ACC112 (cell line): ENCODE data around the gene SRPK2.

Source experiments
- H2AFZ ChIP-seq: fragments of 200-600 bp; sonication (generic); one replicate; pipeline ENCODE4 v1.6.0; 2017; ENCODE audit warnings: antibody characterized with exemption, low read length; ENCODE audit not compliant: unreplicated experiment
- H3K27ac ChIP-seq: fragments of 200-600 bp; sonication (generic); 2 replicates; pipeline ENCODE4 v1.5.1; 2014; ENCODE audit warnings: low read depth, mild to moderate bottlenecking, antibody characterized with exemption, low read length, moderate library complexity
- H3K27me3 ChIP-seq: fragments of 200-600 bp; sonication (generic); 2 replicates; pipeline ENCODE4 v1.6.1; 2014; ENCODE audit warnings: mild to moderate bottlenecking, antibody characterized with exemption, low read length, moderate library complexity, mixed read lengths; ENCODE audit not compliant: insufficient read depth
- H3K36me3 ChIP-seq: fragments of 200-600 bp; sonication (generic); 2 replicates; pipeline ENCODE4 v1.6.1; 2016; ENCODE audit warnings: mild to moderate bottlenecking, antibody characterized with exemption, low read length, moderate library complexity, mixed read lengths; ENCODE audit not compliant: insufficient read depth
- H3K4me1 ChIP-seq: fragments of 200-600 bp; sonication (generic); one replicate; pipeline ENCODE4 v1.6.1; 2016; ENCODE audit warnings: low read length, mixed read lengths; ENCODE audit not compliant: insufficient read depth, unreplicated experiment, control insufficient read depth
- H3K4me3 ChIP-seq: fragments of 200-600 bp; sonication (generic); 2 replicates; pipeline ENCODE4 v1.5.1; 2014; ENCODE audit warnings: mild to moderate bottlenecking, low read depth, low read length
- H3K79me2 ChIP-seq: fragments of 200-600 bp; sonication (generic); one replicate; pipeline ENCODE4 v1.6.0; 2016; ENCODE audit warnings: low read length; ENCODE audit not compliant: control insufficient read depth, unreplicated experiment, insufficient read depth

The SRPK2 gene

GRCh38 chr7:105161366-105161765, 227.4 kb downstream of the SRPK2 start:
- Histone ChIP-seq H3K27ac (no peak overlapping the region), H3K4me3 (no peak overlapping the region), H3K79me2 (no peaks in the 10 kb centered on the region), H3K27me3 (no peaks in the 10 kb centered on the region), H2AFZ (no peak overlapping the region), H3K36me3 (peaks cover 18% of the 10 kb centered on the region), H3K4me1 (no peaks in the 10 kb centered on the region)

GRCh38 chr7:105157278-105157677, 231.4 kb downstream of the SRPK2 start:
- H3K4me3 ChIP-seq, result no peak overlapping the region
- no peak overlapping the region for H2AFZ ChIP-seq
- no peak overlapping the region for H3K27ac ChIP-seq
- no peaks in the 10 kb centered on the region for H3K36me3 ChIP-seq
- no peaks in the 10 kb centered on the region for H3K79me2 ChIP-seq
- no peaks in the 10 kb centered on the region for H3K27me3 ChIP-seq
- no peaks in the 10 kb centered on the region for H3K4me1 ChIP-seq

- no peak overlapping the region for H2AFZ ChIP-seq
- no peak overlapping the region for H3K27ac ChIP-seq
- no peak overlapping the region for H3K4me3 ChIP-seq
- H3K36me3 ChIP-seq, result no peaks in the 10 kb centered on the region
- no peaks in the 10 kb centered on the region for H3K4me1 ChIP-seq
- H3K79me2 ChIP-seq, result no peaks in the 10 kb centered on the region
- H3K27me3 ChIP-seq, result no peaks in the 10 kb centered on the region
Measured at GRCh38 chr7:105156731-105157130, 232.0 kb downstream of the SRPK2 start.

GRCh38 chr7:105154084-105154483, 234.6 kb downstream of the SRPK2 start:
- Histone ChIP-seq H3K27ac (no peak overlapping the region), H3K36me3 (no peaks in the 10 kb centered on the region), H3K27me3 (no peaks in the 10 kb centered on the region), H3K4me3 (no peak overlapping the region), H3K4me1 (peaks cover 12% of the 10 kb centered on the region), H3K79me2 (no peaks in the 10 kb centered on the region), H2AFZ (no peak overlapping the region)

GRCh38 chr7:105153531-105153930, 235.2 kb downstream of the SRPK2 start:
- no peak overlapping the region for H2AFZ ChIP-seq
- no peaks in the 10 kb centered on the region for H3K36me3 ChIP-seq
- H3K79me2 ChIP-seq, result no peaks in the 10 kb centered on the region
- H3K4me3 ChIP-seq, result no peak overlapping the region
- H3K27ac ChIP-seq, result no peak overlapping the region
- no peaks in the 10 kb centered on the region for H3K27me3 ChIP-seq
- peaks cover 12% of the 10 kb centered on the region for H3K4me1 ChIP-seq

GRCh38 chr7:105151152-105151551, 237.6 kb downstream of the SRPK2 start:
- no peaks in the 10 kb centered on the region for H3K27me3 ChIP-seq
- no peak overlapping the region for H3K27ac ChIP-seq
- H3K4me1 ChIP-seq, result peaks cover 12% of the 10 kb centered on the region
- no peak overlapping the region for H3K4me3 ChIP-seq
- no peaks in the 10 kb centered on the region for H3K79me2 ChIP-seq
- no peak overlapping the region for H2AFZ ChIP-seq
- peaks cover 5% of the 10 kb centered on the region; the same call in 1 of the 2 replicates for H3K36me3 ChIP-seq

- peak overlapping the region; percentile 38; the same call in 1 of the 2 replicates for H3K27ac ChIP-seq
- H3K36me3 ChIP-seq, result peaks cover 5% of the 10 kb centered on the region; the same call in 1 of the 2 replicates
- H3K27me3 ChIP-seq, result no peaks in the 10 kb centered on the region
- no peak overlapping the region for H3K4me3 ChIP-seq
- no peak overlapping the region for H2AFZ ChIP-seq
- no peaks in the 10 kb centered on the region for H3K79me2 ChIP-seq
- H3K4me1 ChIP-seq, result peaks cover 12% of the 10 kb centered on the region
Measured at GRCh38 chr7:105149827-105150226, 238.9 kb downstream of the SRPK2 start.

GRCh38 chr7:105141068-105141467, 247.7 kb downstream of the SRPK2 start:
- H3K4me3 ChIP-seq, result no peak overlapping the region
- H2AFZ ChIP-seq, result no peak overlapping the region
- H3K4me1 ChIP-seq, result peaks cover 10% of the 10 kb centered on the region
- no peak overlapping the region for H3K27ac ChIP-seq
- no peaks in the 10 kb centered on the region for H3K79me2 ChIP-seq
- H3K27me3 ChIP-seq, result no peaks in the 10 kb centered on the region
- 0 out of 2 replicates have a peak, but pooled peaks cover 13% of the 10 kb centered on the region for H3K36me3 ChIP-seq

GRCh38 chr7:105139381-105139780, 249.3 kb downstream of the SRPK2 start:
- H2AFZ ChIP-seq, result no peak overlapping the region
- no peak overlapping the region for H3K27ac ChIP-seq
- no peaks in the 10 kb centered on the region for H3K27me3 ChIP-seq
- no peaks in the 10 kb centered on the region for H3K79me2 ChIP-seq
- no peak overlapping the region for H3K4me3 ChIP-seq
- H3K4me1 ChIP-seq, result peaks cover 12% of the 10 kb centered on the region
- H3K36me3 ChIP-seq, result 0 out of 2 replicates have a peak, but pooled peaks cover 13% of the 10 kb centered on the region

GRCh38 chr7:105137898-105138297, 250.8 kb downstream of the SRPK2 start:
- Histone ChIP-seq H2AFZ (no peak overlapping the region), H3K27me3 (no peaks in the 10 kb centered on the region), H3K4me3 (no peak overlapping the region), H3K4me1 (peaks cover 12% of the 10 kb centered on the region), H3K27ac (no peak overlapping the region), H3K36me3 (0 out of 2 replicates have a peak, but pooled peaks cover 13% of the 10 kb centered on the region), H3K79me2 (no peaks in the 10 kb centered on the region)

GRCh38 chr7:105136221-105136620, 252.5 kb downstream of the SRPK2 start:
- H3K4me1 ChIP-seq, result peaks cover 12% of the 10 kb centered on the region
- no peaks in the 10 kb centered on the region for H3K27me3 ChIP-seq
- no peak overlapping the region for H2AFZ ChIP-seq
- no peaks in the 10 kb centered on the region for H3K79me2 ChIP-seq
- no peak overlapping the region for H3K4me3 ChIP-seq
- no peak overlapping the region for H3K27ac ChIP-seq
- 0 out of 2 replicates have a peak, but pooled peaks cover 2% of the 10 kb centered on the region for H3K36me3 ChIP-seq
